ENCODE measurements around the gene GABRR1. TPM values are rescaled to one million over a fixed set of nuclear protein-coding genes. Genes with fewer than 3 reads are reported as not detected.

The GABRR1 gene
- total RNA-seq, 1 experiment from 2014 or later = not detected

GRCh38 chr6:89134723-89135122 is 82.4 kb downstream of the GABRR1 start:
- ATAC-seq = no peak
- BruUV-seq (replicated peaks) = no TSS peak
- H3K9me2 ChIP-seq (ENCODE audit: insufficient read depth) = no peaks in the 10 kb centered on the region
- H3K27me3 ChIP-seq (ENCODE audit: insufficient read depth, low read length) = no peaks in the 10 kb centered on the region
- no peak for DNase-seq (ENCODE audit: low read depth, low spot score)
- H3K79me2 ChIP-seq (ENCODE audit: insufficient read depth, low read length) = no peaks in the 10 kb centered on the region
- H3K36me3 ChIP-seq (ENCODE audit: control insufficient read depth in 1 of 2, insufficient read depth in 2 of 2, low read length in 2 of 2) = no peaks in the 10 kb centered on the region
- intact Hi-C loops (cut with micrococcal nuclease) = no loop called here
- ChIA-PET CTCF (no interaction called here), RAD21 (ENCODE audit: low non-redundant PET in 1 of 2, low total read pairs in 2 of 2, uncharacterized antibody in 2 of 2, unreplicated experiment in 2 of 2) (no interaction called here), POLR2A (no interaction called here)
- TF ChIP-seq CBX3 (IDR thresholded peaks at IDR 0.05; ENCODE audit: low read depth) (no peak), JUND (IDR thresholded peaks at IDR 0.05) (no peak), MAX (IDR thresholded peaks at IDR 0.05) (no peak), REST (IDR thresholded peaks at IDR 0.05; ENCODE audit: low read depth) (no peak), YY1 (IDR thresholded peaks at IDR 0.05; ENCODE audit: extremely low read depth, insufficient replicate concordance, low read depth, low read length) (no peak), CEBPB (IDR thresholded peaks at IDR 0.05; ENCODE audit: low read depth) (no peak), SP1 (IDR thresholded peaks at IDR 0.05; ENCODE audit: low read depth) (no peak), POLR2A (IDR thresholded peaks at IDR 0.05; ENCODE audit: borderline replicate concordance, extremely low read depth, insufficient read depth, insufficient read length) (no peak), SIN3A (IDR thresholded peaks at IDR 0.05; ENCODE audit: low read depth) (no peak), SRF (IDR thresholded peaks at IDR 0.05; ENCODE audit: low read depth) (no peak)
- TF ChIP-seq, protein P1, sequence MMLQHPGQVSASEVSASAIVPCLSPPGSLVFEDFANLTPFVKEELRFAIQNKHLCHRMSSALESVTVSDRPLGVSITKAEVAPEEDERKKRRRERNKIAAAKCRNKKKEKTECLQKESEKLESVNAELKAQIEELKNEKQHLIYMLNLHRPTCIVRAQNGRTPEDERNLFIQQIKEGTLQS (IDR thresholded peaks at IDR 0.05) = no peak
- no peak overlapping the region for H3K9ac ChIP-seq (ENCODE audit: low read length)
- no peak overlapping the region for H3K4me3 ChIP-seq (replicated peaks in 1 of 2; ENCODE audit: low read depth in 1 of 2, low read length in 2 of 2)
- no peaks in the 10 kb centered on the region for H4K20me1 ChIP-seq (ENCODE audit: insufficient read depth)
- H3K4me1 ChIP-seq (ENCODE audit: control insufficient read depth in 1 of 2, insufficient read depth in 2 of 2, low read length in 2 of 2) = peaks cover 3 to 9% of the 10 kb centered on the region in 2 experiments; a peak in 2 of 4 replicates
- no peak overlapping the region for H2AFZ ChIP-seq (ENCODE audit: low read depth, low read length, poor library complexity, severe bottlenecking)
- H3K27ac ChIP-seq (ENCODE audit: low read depth, low read length) = no peak overlapping the region
- H3K4me2 ChIP-seq (ENCODE audit: low read length) = no peak overlapping the region
- no peaks in the 10 kb centered on the region for H3K9me3 ChIP-seq (ENCODE audit: control insufficient read depth in 1 of 2, insufficient read depth in 1 of 2, low read depth in 1 of 2, low read length in 2 of 2)

Measured in HCT116 (cell line).